ENCODE data around the gene RPS5. TPM values are rescaled to one million over a fixed set of nuclear protein-coding genes. Genes with fewer than 3 reads are reported as not detected.
"Not testable (repeated sequence)": the region's sequence is repeated elsewhere in the genome, so short reads cannot be mapped to it uniquely, and the experiment has no call there.

Gene RPS5
- 2,081 and 2,975 TPM in 2 replicates for total RNA-seq (2014; rRNA removed; shearing (Covaris generic))

- peak; percentile 99 for DNase-seq (ENCODE audit: low spot score)
- in situ Hi-C loops (cut with HindIII; ENCODE audit: low sequenced_read_pairs), result no loop called here
Observed at GRCh38 chr19:58386576-58387337, at the start of gene RPS5. Gene RPS5 (plus strand): TSS chr19:58387269. CDS start chr19:58388138, 869 bp downstream.

GRCh38 chr19:58338336-58338735 lies 48.7 kb upstream of the RPS5 start:
- no peak for DNase-seq (ENCODE audit: low spot score)
- in situ Hi-C loops (cut with HindIII; ENCODE audit: low sequenced_read_pairs), result no loop called here

GRCh38 chr19:58338825-58339558 lies 48.1 kb upstream of the RPS5 start:
- in situ Hi-C loops (cut with HindIII; ENCODE audit: low sequenced_read_pairs), result no loop called here
- DNase-seq (ENCODE audit: low spot score), result no peak

- DNase-seq (ENCODE audit: low spot score), result no peak
- in situ Hi-C loops (cut with HindIII; ENCODE audit: low sequenced_read_pairs), result no loop called here
Observed at GRCh38 chr19:58345558-58345957, 41.5 kb upstream of the RPS5 start.

GRCh38 chr19:58346961-58347929 lies 39.8 kb upstream of the RPS5 start:
- in situ Hi-C loops (cut with HindIII; ENCODE audit: low sequenced_read_pairs), result no loop called here
- peak; percentile 84 for DNase-seq (ENCODE audit: low spot score)

- DNase-seq (ENCODE audit: low spot score); in situ Hi-C loops (cut with HindIII; ENCODE audit: low sequenced_read_pairs): not testable (repeated sequence)
Observed at GRCh38 chr19:58348080-58348479, 39.0 kb upstream of the RPS5 start.

GRCh38 chr19:58349590-58349989 lies 37.5 kb upstream of the RPS5 start:
- in situ Hi-C loops (cut with HindIII; ENCODE audit: low sequenced_read_pairs), result no loop called here

GRCh38 chr19:58350001-58350861 lies 36.8 kb upstream of the RPS5 start:
- in situ Hi-C loops (cut with HindIII; ENCODE audit: low sequenced_read_pairs), result no loop called here
- DNase-seq (ENCODE audit: low spot score), result no peak

More at GRCh38 chr19:58349590-58349989, 37.5 kb upstream of the RPS5 start:
- no peak for DNase-seq (ENCODE audit: low spot score)

- in situ Hi-C loops (cut with HindIII; ENCODE audit: low sequenced_read_pairs), result no loop called here
- no peak for DNase-seq (ENCODE audit: low spot score)
Observed at GRCh38 chr19:58350871-58351557, 36.1 kb upstream of the RPS5 start.

GRCh38 chr19:58351558-58351878 lies 35.6 kb upstream of the RPS5 start:
- in situ Hi-C loops (cut with HindIII; ENCODE audit: low sequenced_read_pairs), result no loop called here
- DNase-seq (ENCODE audit: low spot score), result no peak

GRCh38 chr19:58351990-58352755 lies 34.9 kb upstream of the RPS5 start:
- in situ Hi-C loops (cut with HindIII; ENCODE audit: low sequenced_read_pairs), result no loop called here
- DNase-seq (ENCODE audit: low spot score), result no peak

GRCh38 chr19:58352760-58353671 lies 34.1 kb upstream of the RPS5 start, which contains the start of gene A1BG:
Gene A1BG (minus strand): TSS chr19:58353492. CDS start chr19:58353437, 55 bp downstream.
- DNase-seq (ENCODE audit: low spot score), result no peak
- in situ Hi-C loops (cut with HindIII; ENCODE audit: low sequenced_read_pairs), result no loop called here

- DNase-seq (ENCODE audit: low spot score), result no peak
- in situ Hi-C loops (cut with HindIII; ENCODE audit: low sequenced_read_pairs), result no loop called here
Observed at GRCh38 chr19:58353717-58354477, 33.2 kb upstream of the RPS5 start.

- DNase-seq (ENCODE audit: low spot score), result no peak
Observed at GRCh38 chr19:58354478-58355030, 32.5 kb upstream of the RPS5 start.

GRCh38 chr19:58355215-58355796 lies 31.8 kb upstream of the RPS5 start:
- DNase-seq (ENCODE audit: low spot score), result no peak

More at GRCh38 chr19:58354478-58355030, 32.5 kb upstream of the RPS5 start:
- in situ Hi-C loops (cut with HindIII; ENCODE audit: low sequenced_read_pairs), result no loop called here

More at GRCh38 chr19:58355215-58355796, 31.8 kb upstream of the RPS5 start:
- in situ Hi-C loops (cut with HindIII; ENCODE audit: low sequenced_read_pairs), result no loop called here

Data from G401 (cell line).